ENCODE results near the gene RALGAPA2. TPM values are rescaled to one million over a fixed set of nuclear protein-coding genes. Genes with fewer than 3 reads are reported as not detected.

Gene RALGAPA2
- total RNA-seq, 1 experiment from 2014 or later = 9.8 TPM

DNA sequence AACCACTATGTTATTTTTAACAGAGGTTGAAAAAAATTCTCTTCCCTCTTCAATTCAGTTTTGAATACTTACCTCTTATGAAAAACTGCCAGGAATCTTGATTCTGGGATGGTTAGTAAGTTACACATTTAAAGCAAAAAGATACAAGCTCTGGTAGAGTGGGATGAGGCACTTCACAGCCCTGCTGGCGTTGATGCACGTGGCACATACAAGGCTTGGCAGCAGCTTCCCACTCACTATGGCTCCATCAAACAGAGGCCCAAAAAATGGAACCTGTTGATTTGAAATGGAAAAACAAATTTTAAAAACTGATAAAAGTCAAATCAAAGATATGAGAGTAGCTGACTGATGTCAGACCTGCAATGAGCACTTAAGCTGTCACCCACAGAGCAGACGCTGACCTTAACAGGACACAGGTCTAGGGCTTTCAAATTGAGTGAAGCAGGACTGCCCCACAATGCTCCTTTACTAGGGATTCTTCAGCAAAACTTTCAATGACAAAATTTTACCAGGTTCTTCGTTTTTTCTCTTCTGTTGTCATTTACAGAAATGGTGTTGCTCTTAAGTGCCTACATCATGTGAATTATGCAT lies 239.7 kb downstream of the RALGAPA2 start:
- ATAC-seq (no peak), DNase-seq (no peak)
- intact Hi-C loops (cut with micrococcal nuclease) = no loop called here
- Histone ChIP-seq H3K27ac (ENCODE audit: low read length) (no peak overlapping the region), H3K27me3 (ENCODE audit: low read length) (no peaks in the 10 kb centered on the region), H3F3A (ENCODE audit: low read length, unreplicated experiment) (no peaks in the 10 kb centered on the region), H3K4me2 (ENCODE audit: low read length) (no peak overlapping the region), H3K36me3 (ENCODE audit: low read depth, low read length) (0 out of 2 replicates have a peak, but pooled peaks cover 5% of the 10 kb centered on the region), H2AFZ (ENCODE audit: low read length) (no peak overlapping the region), H3K4me3 (ENCODE audit: low read length) (no peak overlapping the region), H3K79me2 (ENCODE audit: low read length) (no peaks in the 10 kb centered on the region), H3K9me3 (ENCODE audit: low read length) (peaks cover 10% of the 10 kb centered on the region; the same call in 1 of the 2 replicates), H3K9ac (ENCODE audit: low read length) (no peak overlapping the region), H3K9me2 (replicated peaks; ENCODE audit: low read length) (no peaks in the 10 kb centered on the region), H4K20me1 (ENCODE audit: low read length) (no peaks in the 10 kb centered on the region), H3K4me1 (ENCODE audit: insufficient read depth, low read length) (no peaks in the 10 kb centered on the region)
- no TSS peak for BruUV-seq (replicated peaks)
- TF ChIP-seq, protein P1, sequence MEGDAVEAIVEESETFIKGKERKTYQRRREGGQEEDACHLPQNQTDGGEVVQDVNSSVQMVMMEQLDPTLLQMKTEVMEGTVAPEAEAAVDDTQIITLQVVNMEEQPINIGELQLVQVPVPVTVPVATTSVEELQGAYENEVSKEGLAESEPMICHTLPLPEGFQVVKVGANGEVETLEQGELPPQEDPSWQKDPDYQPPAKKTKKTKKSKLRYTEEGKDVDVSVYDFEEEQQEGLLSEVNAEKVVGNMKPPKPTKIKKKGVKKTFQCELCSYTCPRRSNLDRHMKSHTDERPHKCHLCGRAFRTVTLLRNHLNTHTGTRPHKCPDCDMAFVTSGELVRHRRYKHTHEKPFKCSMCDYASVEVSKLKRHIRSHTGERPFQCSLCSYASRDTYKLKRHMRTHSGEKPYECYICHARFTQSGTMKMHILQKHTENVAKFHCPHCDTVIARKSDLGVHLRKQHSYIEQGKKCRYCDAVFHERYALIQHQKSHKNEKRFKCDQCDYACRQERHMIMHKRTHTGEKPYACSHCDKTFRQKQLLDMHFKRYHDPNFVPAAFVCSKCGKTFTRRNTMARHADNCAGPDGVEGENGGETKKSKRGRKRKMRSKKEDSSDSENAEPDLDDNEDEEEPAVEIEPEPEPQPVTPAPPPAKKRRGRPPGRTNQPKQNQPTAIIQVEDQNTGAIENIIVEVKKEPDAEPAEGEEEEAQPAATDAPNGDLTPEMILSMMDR (conservative IDR thresholded peaks at IDR 0.05; ENCODE audit: low read depth, low read length) = no peak
- TF ChIP-seq EZH2 (IDR thresholded peaks at IDR 0.05; ENCODE audit: low read length, unreplicated experiment) (no peak), EZH2phosphoT487 (IDR thresholded peaks at IDR 0.05; ENCODE audit: borderline replicate concordance, low read length) (no peak)
- ChIA-PET POLR2A (ENCODE audit: unreplicated experiment) (no interaction called here), CTCF (no interaction called here)

DNA sequence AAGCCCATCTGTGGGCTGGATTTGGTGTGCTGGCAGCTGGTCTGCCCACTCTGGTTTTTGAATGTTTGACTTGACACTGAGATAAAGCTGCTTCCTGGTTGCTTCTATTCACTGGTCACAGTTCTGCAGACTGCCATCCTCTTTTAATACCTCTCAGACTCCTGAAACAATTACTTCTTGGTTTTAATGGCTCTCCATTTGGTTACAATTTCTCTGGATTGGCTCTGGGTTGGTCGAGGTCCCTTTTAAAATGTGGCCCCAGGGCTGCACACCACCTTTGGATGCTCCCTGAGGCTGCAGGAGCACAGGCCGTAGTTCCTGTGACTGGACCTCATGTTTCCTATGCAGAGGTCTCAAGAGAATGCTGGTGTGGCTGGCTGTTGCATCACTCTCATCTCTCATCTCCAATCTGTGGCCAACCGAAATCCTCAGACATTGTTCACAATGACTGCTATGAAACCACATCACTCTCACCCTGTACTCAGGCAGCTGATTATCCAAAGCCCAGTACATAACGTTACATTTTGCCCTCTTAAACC lies 246.0 kb downstream of the RALGAPA2 start:
- Histone ChIP-seq H3K27ac (ENCODE audit: low read length) (no peak overlapping the region), H3K4me1 (ENCODE audit: insufficient read depth, low read length) (no peaks in the 10 kb centered on the region), H3K4me3 (ENCODE audit: low read length) (no peak overlapping the region), H3K4me2 (ENCODE audit: low read length) (no peak overlapping the region), H3K9me3 (ENCODE audit: low read length) (no peaks in the 10 kb centered on the region), H3K36me3 (ENCODE audit: low read depth, low read length) (no peaks in the 10 kb centered on the region), H3K9ac (ENCODE audit: low read length) (no peak overlapping the region), H3F3A (ENCODE audit: low read length, unreplicated experiment) (no peaks in the 10 kb centered on the region), H4K20me1 (ENCODE audit: low read length) (no peaks in the 10 kb centered on the region), H3K79me2 (ENCODE audit: low read length) (no peaks in the 10 kb centered on the region), H3K9me2 (replicated peaks; ENCODE audit: low read length) (no peaks in the 10 kb centered on the region), H3K27me3 (ENCODE audit: low read length) (no peaks in the 10 kb centered on the region), H2AFZ (ENCODE audit: low read length) (no peak overlapping the region)
- intact Hi-C loops (cut with micrococcal nuclease) = no loop called here
- no TSS peak for BruUV-seq (replicated peaks)
- ATAC-seq (no peak), DNase-seq (no peak)
- ChIA-PET POLR2A (ENCODE audit: unreplicated experiment) (no interaction called here), CTCF (no interaction called here)
- no peak for TF ChIP-seq EZH2phosphoT487 (IDR thresholded peaks at IDR 0.05; ENCODE audit: borderline replicate concordance, low read length)

DNA sequence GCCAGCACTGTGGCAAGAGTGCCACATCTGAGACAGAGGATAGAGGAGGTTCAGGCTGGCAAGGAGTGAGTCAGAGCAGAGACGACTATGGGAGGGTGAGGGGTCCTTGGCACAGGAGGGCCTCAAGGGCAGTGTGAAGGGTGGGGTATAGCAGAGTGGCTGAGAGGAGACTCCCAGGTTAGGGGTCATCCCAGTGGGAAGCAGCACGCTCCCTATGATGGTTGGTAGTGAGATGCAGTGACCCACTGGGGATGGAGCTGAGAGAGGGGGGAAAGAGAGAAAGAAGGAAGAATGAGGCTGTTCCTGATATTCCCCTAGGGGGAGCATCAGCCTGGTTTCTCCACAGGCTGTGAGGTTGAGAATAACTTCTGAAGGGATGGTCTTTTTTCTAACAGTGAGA lies 247.2 kb downstream of the RALGAPA2 start:
- Histone ChIP-seq H3K27ac (ENCODE audit: low read length) (no peak overlapping the region), H3K4me2 (ENCODE audit: low read length) (no peak overlapping the region), H3K79me2 (ENCODE audit: low read length) (no peaks in the 10 kb centered on the region), H3K27me3 (ENCODE audit: low read length) (no peaks in the 10 kb centered on the region), H3K36me3 (ENCODE audit: low read depth, low read length) (no peaks in the 10 kb centered on the region), H3K9me3 (ENCODE audit: low read length) (no peaks in the 10 kb centered on the region), H3K9ac (ENCODE audit: low read length) (no peak overlapping the region), H3K4me1 (ENCODE audit: insufficient read depth, low read length) (no peaks in the 10 kb centered on the region), H3F3A (ENCODE audit: low read length, unreplicated experiment) (no peaks in the 10 kb centered on the region), H3K4me3 (ENCODE audit: low read length) (no peak overlapping the region), H4K20me1 (ENCODE audit: low read length) (no peaks in the 10 kb centered on the region), H2AFZ (ENCODE audit: low read length) (no peak overlapping the region), H3K9me2 (replicated peaks; ENCODE audit: low read length) (no peaks in the 10 kb centered on the region)
- DNase-seq (peak; percentile 25), ATAC-seq (peak; percentile 70)
- CTCF ChIA-PET = interaction anchor here (0.6 kb wide), 1 partner anchor 63 kb away, joined by 3 read pairs; no protein-coding TSS in a partner anchor
- no TSS peak for BruUV-seq (replicated peaks)
- POLR2A ChIA-PET (ENCODE audit: unreplicated experiment) = no interaction called here
- intact Hi-C loops (cut with micrococcal nuclease) = loop anchor here (2.0 kb wide), 1 partner anchor 104 kb away; no protein-coding TSS in a partner anchor
- TF ChIP-seq EZH2phosphoT487 (IDR thresholded peaks at IDR 0.05; ENCODE audit: borderline replicate concordance, low read length) = no peak
- TF ChIP-seq, protein P1 (conservative IDR thresholded peaks at IDR 0.05; ENCODE audit: low read depth, low read length) = peak; percentile 62
